ENCODE results near the gene CLMN. TPM values are rescaled to one million over a fixed set of nuclear protein-coding genes. Genes with fewer than 3 reads are reported as not detected.

The CLMN gene
- total and polyA plus RNA-seq, 2 experiments from 2014 or later: 15.7 to 40.0 TPM

- no peaks in the 10 kb centered on the region for H3K79me2 ChIP-seq
- no peak for DNase-seq (ENCODE audit: low spot score)
- H3K27ac ChIP-seq: no peak overlapping the region
- H3K27me3 ChIP-seq: peaks cover 3% of the 10 kb centered on the region
- no peaks in the 10 kb centered on the region for H3K36me3 ChIP-seq (replicated peaks; ENCODE audit: insufficient read depth, low read depth)
- WGBS (ENCODE audit: low lambda C conversion rate, missing lambda C conversion rate): 59% methylated on average over 10 of the region's 10 CpGs
- H3K4me1 ChIP-seq (ENCODE audit: insufficient read depth): no peaks in the 10 kb centered on the region
- H3K9me3 ChIP-seq (ENCODE audit: low read depth): no peaks in the 10 kb centered on the region
- no peak for TF ChIP-seq CTCF (IDR thresholded peaks at IDR 0.05; ENCODE audit: poor library complexity)
- no peak for TF ChIP-seq EZH2phosphoT487 (IDR thresholded peaks at IDR 0.05; ENCODE audit: low read depth, severe bottlenecking, unreplicated experiment)
- no peak for TF ChIP-seq EZH2 (IDR thresholded peaks at IDR 0.05; ENCODE audit: borderline replicate concordance)
- no peak overlapping the region for H3K4me3 ChIP-seq
- H3K9me2 ChIP-seq (replicated peaks; ENCODE audit: insufficient read depth): no peaks in the 10 kb centered on the region
- peak overlapping the region; percentile 13 for H3K4me2 ChIP-seq
- H4K20me1 ChIP-seq (ENCODE audit: insufficient read depth, poor library complexity, severe bottlenecking): no peaks in the 10 kb centered on the region
- H2AFZ ChIP-seq: no peak overlapping the region
Observed at GRCh38 chr14:95339301-95339865, 19.7 kb upstream of the CLMN start.

GRCh38 chr14:95338436-95338835 is 18.7 kb upstream of the CLMN start:
- Histone ChIP-seq H3K9me2 (replicated peaks; ENCODE audit: insufficient read depth) (no peaks in the 10 kb centered on the region), H3K79me2 (no peaks in the 10 kb centered on the region), H3K36me3 (replicated peaks; ENCODE audit: insufficient read depth, low read depth) (no peaks in the 10 kb centered on the region), H2AFZ (no peak overlapping the region), H3K27ac (no peak overlapping the region), H3K4me2 (no peak overlapping the region), H3K4me1 (ENCODE audit: insufficient read depth) (no peaks in the 10 kb centered on the region), H3K27me3 (peaks cover 3% of the 10 kb centered on the region), H4K20me1 (ENCODE audit: insufficient read depth, poor library complexity, severe bottlenecking) (no peaks in the 10 kb centered on the region), H3K4me3 (no peak overlapping the region), H3K9me3 (ENCODE audit: low read depth) (no peaks in the 10 kb centered on the region)
- 84% methylated on average over 5 of the region's 5 CpGs for WGBS (ENCODE audit: low lambda C conversion rate, missing lambda C conversion rate)
- TF ChIP-seq CTCF (IDR thresholded peaks at IDR 0.05; ENCODE audit: poor library complexity): no peak
- no peak for TF ChIP-seq EZH2phosphoT487 (IDR thresholded peaks at IDR 0.05; ENCODE audit: low read depth, severe bottlenecking, unreplicated experiment)
- no peak for TF ChIP-seq EZH2 (IDR thresholded peaks at IDR 0.05; ENCODE audit: borderline replicate concordance)
- no peak for DNase-seq (ENCODE audit: low spot score)

GRCh38 chr14:95337041-95337595 is 17.4 kb upstream of the CLMN start:
- no peak for TF ChIP-seq CTCF (IDR thresholded peaks at IDR 0.05; ENCODE audit: poor library complexity)
- H3K9me3 ChIP-seq (ENCODE audit: low read depth): no peaks in the 10 kb centered on the region

More at GRCh38 chr14:95337041-95337595, 17.4 kb upstream of the CLMN start:
- Histone ChIP-seq H4K20me1 (ENCODE audit: insufficient read depth, poor library complexity, severe bottlenecking) (no peaks in the 10 kb centered on the region), H3K27me3 (peaks cover 3% of the 10 kb centered on the region), H3K4me3 (no peak overlapping the region), H2AFZ (no peak overlapping the region), H3K4me2 (no peak overlapping the region), H3K9me2 (replicated peaks; ENCODE audit: insufficient read depth) (no peaks in the 10 kb centered on the region), H3K4me1 (ENCODE audit: insufficient read depth) (no peaks in the 10 kb centered on the region), H3K79me2 (no peaks in the 10 kb centered on the region), H3K36me3 (replicated peaks; ENCODE audit: insufficient read depth, low read depth) (no peaks in the 10 kb centered on the region), H3K27ac (no peak overlapping the region)
- WGBS (ENCODE audit: low lambda C conversion rate, missing lambda C conversion rate): 88% methylated on average over 10 of the region's 10 CpGs
- DNase-seq (ENCODE audit: low spot score): no peak
